ENCODE data around the gene UBE2M. TPM values are rescaled to one million over a fixed set of nuclear protein-coding genes. Genes with fewer than 3 reads are reported as not detected.
"Not testable (repeated sequence)": the region's sequence is repeated elsewhere in the genome, so short reads cannot be mapped to it uniquely, and the experiment has no call there.

Gene UBE2M
- polyA plus RNA-seq (ENCODE audit: insufficient read length in 10 of 10), result 10 to 100 TPM; 58.0 to 70.4 (median 65.5) TPM
- long read RNA-seq, donor 1, transcript UBE2M-201 (6 exons, 1,508 nt), result major isoform, 26 of 26 reads
- long read RNA-seq, donor 1, partial matches to known transcripts, result 0 of 26 reads
- long read RNA-seq, donor 1, other reads (novel, unspliced or antisense), result 0 of 26 reads
- long read RNA-seq, donor 2, transcript UBE2M-201 (6 exons, 1,508 nt), result major isoform, 10 of 10 reads
- long read RNA-seq, donor 2, partial matches to known transcripts, result 0 of 10 reads
- long read RNA-seq, donor 2, other reads (novel, unspliced or antisense), result 0 of 10 reads
- long read RNA-seq, donor 3, result 0 reads
- long read RNA-seq, donor 4, transcript UBE2M-201 (6 exons, 1,508 nt), result major isoform, 24 of 25 reads
- long read RNA-seq, donor 4, partial matches to known transcripts, result 0 of 25 reads
- long read RNA-seq, donor 4, other reads (novel, unspliced or antisense), result 0 of 25 reads
- long read RNA-seq, donor 5, transcript UBE2M-201 (6 exons, 1,508 nt), result major isoform, 30 of 38 reads
- long read RNA-seq, donor 5, partial matches to known transcripts, result 8 of 38 reads
- long read RNA-seq, donor 5, other reads (novel, unspliced or antisense), result 0 of 38 reads
- long read RNA-seq, donor 6, transcript UBE2M-201 (6 exons, 1,508 nt), result major isoform, 20 of 20 reads
- long read RNA-seq, donor 6, partial matches to known transcripts, result 0 of 20 reads
- long read RNA-seq, donor 6, other reads (novel, unspliced or antisense), result 0 of 20 reads
- long read RNA-seq, donor 7, transcript UBE2M-201 (6 exons, 1,508 nt), result major isoform, 16 of 21 reads
- long read RNA-seq, donor 7, partial matches to known transcripts, result 5 of 21 reads
- long read RNA-seq, donor 7, other reads (novel, unspliced or antisense), result 0 of 21 reads
- long read RNA-seq, donor 8, transcript UBE2M-201 (6 exons, 1,508 nt), result major isoform, 19 of 24 reads
- long read RNA-seq, donor 8, partial matches to known transcripts, result 5 of 24 reads
- long read RNA-seq, donor 8, other reads (novel, unspliced or antisense), result 0 of 24 reads
- long read RNA-seq, donor 9, partial matches to known transcripts, result 0 of 4 reads
- long read RNA-seq, donor 9, other reads (novel, unspliced or antisense), result 0 of 4 reads

DNA sequence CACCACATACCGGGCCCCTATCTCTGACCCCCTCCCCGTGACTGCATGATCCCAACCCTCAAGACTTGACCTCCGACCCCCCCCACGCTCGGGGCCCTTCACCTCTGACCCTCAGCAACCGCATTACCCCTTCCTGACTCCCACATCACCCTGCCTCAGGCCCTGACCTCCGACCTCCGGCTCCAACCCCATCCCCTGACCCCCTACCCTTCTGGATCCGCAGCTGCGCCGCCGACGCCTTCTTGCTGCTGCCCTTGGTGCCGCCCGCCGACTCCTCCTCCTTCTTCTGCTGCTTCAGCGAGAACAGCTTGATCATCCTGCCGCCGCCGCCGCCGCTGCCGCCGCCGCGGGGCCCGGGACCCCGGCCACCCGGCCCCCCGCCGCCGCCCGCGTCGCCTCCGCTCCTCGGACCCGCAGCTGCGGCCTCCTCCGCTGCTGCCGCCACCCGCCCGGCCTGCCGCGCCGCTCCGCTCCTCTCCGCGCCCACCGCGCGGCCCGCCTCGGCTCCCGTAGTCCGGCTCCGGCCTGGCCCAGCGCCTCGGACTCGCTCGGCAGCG is at the start of gene UBE2M:
Gene UBE2M, minus strand, starts transcription at position 546 of the 557 bp plus-strand sequence. Its CDS starts 230 bp downstream, at position 316.
- DNase-seq, result no peak

DNA sequence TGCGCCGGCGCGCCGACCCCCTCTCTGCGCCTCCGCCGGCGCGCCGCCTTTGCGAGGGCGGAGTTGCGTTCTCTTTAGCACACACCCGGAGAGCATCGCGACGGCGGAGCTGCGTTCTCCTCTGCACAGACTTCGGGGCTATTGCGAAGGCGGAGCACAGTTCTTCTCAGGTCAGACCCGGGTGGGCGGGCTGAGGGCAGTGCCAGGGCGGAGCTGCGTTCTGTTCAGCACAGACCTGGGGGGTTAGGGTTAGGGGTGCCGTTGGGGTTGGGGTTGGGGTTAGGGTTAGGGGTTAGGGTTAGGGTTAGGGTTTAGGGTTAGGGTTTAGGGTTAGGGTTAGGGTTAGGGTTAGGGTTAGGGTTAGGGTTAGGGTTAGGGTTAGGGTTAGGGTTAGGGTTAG is 48.8 kb upstream of the UBE2M start:
- DNase-seq, result peak in 1 of 3 donors; percentile 50

- not testable (repeated sequence) for DNase-seq
Observed at GRCh38 chr19:58606251-58606896, 48.0 kb upstream of the UBE2M start.

DNA sequence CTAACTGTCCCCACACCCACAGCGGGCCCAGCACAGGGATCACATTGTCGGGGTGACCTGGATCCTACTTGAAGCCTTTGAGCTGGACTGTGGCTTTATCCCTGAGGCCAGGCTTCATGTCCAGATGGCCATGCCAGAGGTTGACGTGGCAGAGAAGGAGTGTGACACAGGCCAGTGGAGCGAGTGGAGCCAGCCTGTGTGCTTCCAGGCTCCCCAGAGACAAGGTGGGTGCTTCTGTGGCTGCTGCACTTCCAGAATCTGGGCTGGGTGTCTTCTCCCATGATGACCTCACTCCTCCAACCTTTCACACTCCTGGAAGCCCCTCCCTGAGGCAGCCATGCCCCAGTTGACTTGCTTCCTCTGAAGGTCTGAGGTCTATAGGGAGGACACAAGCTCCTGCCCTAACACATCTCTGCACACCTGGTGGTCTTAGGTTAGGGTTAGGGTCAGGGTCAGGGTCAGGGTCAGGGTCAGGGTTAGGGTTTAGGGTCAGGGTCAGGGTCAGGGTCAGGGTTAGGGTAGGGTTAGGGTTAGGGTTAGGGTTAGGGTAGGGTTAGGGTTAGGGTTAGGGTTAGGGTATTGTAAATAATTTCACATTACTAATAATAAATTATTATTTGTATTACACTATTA is 27.8 kb upstream of the UBE2M start:
- DNase-seq, result no peak

DNA sequence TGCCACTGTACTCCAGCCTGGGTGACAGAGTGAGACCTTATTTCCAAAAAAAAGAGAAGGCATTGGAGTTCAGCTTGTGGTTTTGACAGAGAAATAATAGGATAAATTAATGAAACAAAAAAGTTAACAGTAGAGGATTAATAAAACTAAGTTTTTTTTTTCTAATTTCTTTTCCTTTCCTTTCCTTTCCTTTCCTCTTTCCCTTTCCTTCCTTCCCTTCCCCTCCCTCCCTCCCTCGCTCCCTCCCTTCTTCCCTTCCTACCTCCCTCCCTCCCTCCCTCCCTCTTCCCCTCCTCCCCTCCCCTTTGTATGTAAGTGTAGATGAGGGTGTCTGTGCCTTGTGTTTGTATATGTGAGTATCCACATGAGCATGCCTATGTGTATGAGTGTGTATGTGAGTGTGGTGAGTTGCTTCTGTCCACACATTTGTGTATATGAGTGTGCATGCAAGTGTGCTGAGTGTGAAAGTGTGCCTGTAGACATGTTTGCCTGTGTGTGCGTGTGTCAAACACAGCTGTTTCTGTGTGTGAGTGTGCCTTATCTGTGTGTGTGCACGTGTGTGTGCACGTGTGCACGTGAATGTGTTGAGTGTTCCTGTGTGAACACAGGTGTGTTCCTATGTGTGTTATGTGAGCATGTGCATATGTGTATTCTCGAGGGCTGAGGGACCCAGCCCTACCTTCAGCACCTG is 27.2 kb upstream of the UBE2M start:
- DNase-seq, result no peak

- DNase-seq, result no peak
Observed at GRCh38 chr19:58584498-58585441, 26.4 kb upstream of the UBE2M start.

DNA sequence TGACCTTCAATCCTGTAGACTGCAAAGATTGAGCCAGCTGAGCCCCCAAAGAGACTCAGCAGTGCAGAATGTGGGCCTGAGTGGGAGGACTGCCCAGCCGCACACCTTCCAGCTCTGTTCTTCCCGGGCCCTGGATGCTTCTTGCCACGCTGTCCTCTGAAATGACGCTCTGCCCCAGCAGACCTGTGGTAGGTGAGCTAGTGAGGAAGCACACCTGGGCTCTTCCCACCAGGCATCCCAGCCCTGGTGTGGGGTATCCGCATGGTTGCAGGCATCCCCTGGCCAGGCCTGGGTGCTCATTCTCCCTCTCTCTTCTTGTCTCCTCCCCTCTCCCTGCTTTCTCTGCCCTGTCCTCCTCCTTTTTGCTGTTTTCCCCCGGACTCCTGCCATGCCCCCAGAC is 24.6 kb upstream of the UBE2M start:
- no peak for DNase-seq

- DNase-seq, result peak; percentile 81 to 91 (median 85)
Observed at GRCh38 chr19:58581227-58582141, 23.1 kb upstream of the UBE2M start.

DNA sequence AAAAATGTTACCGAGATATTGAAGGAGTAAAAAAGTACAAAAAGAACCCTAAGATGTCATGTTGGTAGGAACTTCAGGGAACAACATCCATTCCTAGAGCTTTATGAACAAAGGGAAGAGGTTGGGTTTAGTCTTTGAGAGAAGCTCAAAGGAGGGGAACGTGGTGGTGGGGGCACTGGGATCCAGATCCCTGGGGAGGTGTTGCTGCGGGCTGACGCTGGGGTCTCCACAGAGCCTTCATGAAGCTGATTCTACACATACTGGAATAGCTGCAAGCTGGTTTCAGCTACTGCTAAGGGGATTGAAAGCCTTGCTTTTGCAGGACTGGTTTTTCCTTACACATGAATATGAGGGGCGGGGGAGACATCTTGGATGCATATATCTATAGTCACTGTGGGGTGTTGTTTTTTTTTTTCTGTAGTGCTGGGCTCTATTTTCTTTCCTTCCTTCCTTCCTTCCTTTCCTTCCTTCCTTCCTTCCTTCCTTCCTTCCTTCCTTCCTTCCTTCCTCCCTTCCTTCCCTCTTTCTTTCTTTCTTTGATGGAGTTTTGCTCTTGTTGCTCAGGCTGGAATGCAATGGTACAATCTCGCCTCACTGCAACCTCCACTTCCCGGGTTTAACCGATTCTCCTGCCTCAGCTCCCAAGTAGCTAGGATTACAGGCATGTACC is 21.2 kb upstream of the UBE2M start:
- DNase-seq, result no peak

- DNase-seq, result no peak
Observed at GRCh38 chr19:58578012-58578925, 19.9 kb upstream of the UBE2M start.

DNA sequence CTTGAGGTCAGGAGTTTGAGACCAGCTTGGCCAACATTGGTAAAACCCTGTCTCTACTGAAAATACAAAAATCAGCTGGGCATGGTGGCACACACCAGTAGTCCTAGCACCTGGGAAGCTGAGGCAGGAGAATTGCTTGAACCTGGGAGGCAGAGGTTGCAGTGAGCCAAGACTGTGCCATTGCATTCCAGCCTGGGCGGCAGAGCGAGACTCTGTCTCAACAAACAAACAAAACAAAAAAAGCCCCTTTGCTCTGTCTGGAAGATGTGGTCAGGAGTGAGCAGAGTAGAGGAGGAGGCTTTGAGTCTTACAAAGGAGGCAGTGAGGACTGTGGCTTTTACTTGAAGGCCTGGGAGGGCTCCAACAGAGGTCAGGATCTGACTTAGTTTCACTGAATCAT is 19.2 kb upstream of the UBE2M start:
- not testable (repeated sequence) for DNase-seq

DNA sequence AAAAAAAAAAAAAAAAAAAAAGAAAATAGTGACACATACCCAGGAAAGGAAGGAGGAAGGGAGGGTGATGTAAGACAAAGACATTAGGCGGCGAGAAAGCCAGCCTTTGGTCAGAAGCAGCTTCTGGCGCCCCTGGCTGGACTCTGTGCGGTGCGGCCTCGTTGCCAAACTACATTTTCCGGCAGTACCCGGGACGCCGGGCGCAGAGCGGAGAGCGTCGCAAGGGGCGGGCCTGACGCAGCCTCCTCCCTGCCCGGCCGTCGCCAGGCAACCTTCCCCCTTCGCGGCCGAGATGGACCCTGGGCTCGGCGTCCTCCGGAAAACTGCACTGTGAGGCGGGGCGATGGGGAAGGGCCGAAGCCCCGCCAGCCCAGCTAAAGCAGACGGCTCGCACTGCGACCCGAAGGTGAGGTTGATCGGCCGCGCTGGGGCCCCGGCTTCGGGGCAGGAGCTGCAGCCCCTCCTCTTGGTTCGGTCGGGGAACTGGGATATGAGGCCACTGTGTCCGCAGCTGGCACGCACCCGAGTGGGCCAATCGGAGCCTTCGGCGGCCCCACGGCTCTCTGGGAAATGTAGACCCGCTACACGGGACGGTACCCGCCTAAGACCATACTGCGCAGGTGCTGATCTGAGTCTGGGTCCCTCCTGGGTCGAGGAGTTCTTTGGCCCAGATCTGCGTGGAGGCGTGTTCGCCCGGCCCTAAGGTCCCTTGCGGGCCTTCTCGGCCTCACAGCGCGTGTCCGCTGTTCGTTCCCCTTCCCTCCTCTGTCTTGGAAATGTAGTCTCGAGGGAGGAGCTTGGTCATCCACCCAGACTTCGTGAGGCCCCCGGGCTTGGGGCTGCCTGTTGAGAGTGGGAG is 17.0 kb upstream of the UBE2M start:
- peak; percentile 93 to 99 (median 96) for DNase-seq

GRCh38 chr19:58573658-58574164 is 15.3 kb upstream of the UBE2M start:
- DNase-seq, result no peak

DNA sequence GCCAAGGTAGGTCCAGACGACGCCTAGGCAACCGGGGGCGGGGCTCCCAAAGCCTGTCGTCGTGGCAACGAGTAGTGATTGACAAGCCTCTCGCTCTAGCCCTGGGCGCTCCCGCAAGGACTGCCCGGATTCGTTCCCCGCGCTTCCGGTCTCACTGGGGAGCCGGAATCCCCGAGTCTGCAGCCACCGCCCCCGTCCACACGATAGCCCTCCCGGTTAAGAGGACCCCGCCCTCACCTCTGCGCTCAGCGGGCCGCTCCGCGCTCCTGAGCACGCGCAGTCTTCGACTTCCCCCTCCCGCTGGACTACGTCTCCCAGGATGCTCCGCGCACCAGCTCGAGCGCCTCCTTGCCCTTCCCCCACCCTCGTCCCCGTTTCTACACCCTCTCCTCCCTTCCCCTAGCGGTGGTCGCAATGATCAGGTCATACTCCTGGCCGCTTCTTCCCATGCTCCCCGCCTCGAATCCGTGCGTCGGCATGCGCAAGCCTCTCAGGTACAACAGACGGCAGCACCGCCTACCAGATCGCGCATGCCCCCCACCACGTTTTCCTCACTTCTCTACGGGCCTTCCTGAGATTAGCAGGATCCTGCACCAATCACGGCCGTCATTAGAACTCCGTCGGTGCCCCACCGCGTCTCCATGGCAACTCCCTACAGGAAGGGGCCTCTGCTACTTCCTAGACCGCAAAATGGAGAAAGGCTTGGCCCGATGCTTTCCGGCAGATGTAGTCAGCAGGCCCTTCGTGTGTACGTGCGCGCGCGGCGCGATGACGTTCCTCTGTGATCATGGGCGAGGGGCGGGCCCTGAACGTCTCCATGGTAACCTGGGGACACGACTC is 14.6 kb upstream of the UBE2M start, which contains the start of gene MZF1:
Gene MZF1, minus strand, starts transcription at position 518 of the 840 bp plus-strand sequence. CDS start 1,946 bp downstream, outside the sequence.
- peak; percentile 100 for DNase-seq
